Peyer's patch (tissue), 4 donors: ENCODE measurements around the gene ATG4B.

ENCODE experiments used
- CTCF ChIP-seq, 6 experiments: fragments of 450-650 bp in 4 of 6; fragments of 200-600 bp in 2 of 6; sonication (generic) in 1 of 6; IDR thresholded peaks; one replicate each; pipeline ENCODE4 v1.5.1; 2017 to 2019; ENCODE audit warnings: antibody characterized with exemption in 6 of 6, mild to moderate bottlenecking in 3 of 6, moderate library complexity in 1 of 6
- POLR2A ChIP-seq, 2 donors: fragments of 450-650 bp; IDR thresholded peaks; one replicate each; pipeline ENCODE4 v1.5.1; 2017; ENCODE audit warnings: antibody characterized with exemption in 2 of 2, mild to moderate bottlenecking in 2 of 2, moderate library complexity in 2 of 2

- TF ChIP-seq CTCF (IDR thresholded peaks at IDR 0.05) (peak in 4 of 6 experiments; percentile 33 to 53 (median 46)), POLR2A (IDR thresholded peaks at IDR 0.05) (peak; percentile 61 to 78)
Measured at GRCh38 chr2:241701399-241702154, 64.1 kb downstream of the ATG4B start, which contains the start of gene ING5.
